GM12878 (cell line): ENCODE data around the gene NHERF2. TPM values are rescaled to one million over a fixed set of nuclear protein-coding genes. Genes with fewer than 3 reads are reported as not detected.

Experiments
- ATAC-seq: fragments of 200-7000 bp; cut with Tn5 transposase; 3 replicates; pipeline ENCODE4 v1.9.1; 2020; ENCODE audit warnings: mild to moderate bottlenecking, moderate library complexity
- BruUV-seq: library from RNA; stranded (reverse); fragments of 400-500 nt; replicated peaks from 2 replicates; lab custom pipeline; 2021; lab: Mats Ljungman, UMichigan
- CTCF ChIA-PET: fragments of 300-600 bp; sonication (Branson Sonifier 250); formaldehyde crosslinking; extraction: SDS; loops from one replicate; lab custom pipeline; 2021; ENCODE audit warnings: inconsistent platforms; lab: Yijun Ruan, JAX
- POLR2A ChIA-PET: fragments of 350-600 bp; formaldehyde crosslinking; extraction: SDS; loops from one replicate; lab custom pipeline; 2021; ENCODE audit warnings: inconsistent platforms; lab: Charles Lee
- RAD21 ChIA-PET: fragments of 300-600 bp; sonication (Branson Sonifier 250); formaldehyde crosslinking; loops from one replicate; lab custom pipeline; 2023; ENCODE audit warnings: antibody characterized with exemption; ENCODE audit not compliant: unreplicated experiment; lab: Charles Lee
- SMC1A ChIA-PET: fragments of 300-600 bp; sonication (Branson Sonifier 250); formaldehyde crosslinking; loops from one replicate; lab custom pipeline; 2023; ENCODE audit not compliant: unreplicated experiment, uncharacterized antibody; lab: Charles Lee
- DNase-seq: peaks from one replicate; pipeline ENCODE4 v3.0.0-alpha.2; 2011; ENCODE audit warnings: low read depth, low spot score
- FAIRE-seq: peaks from 3 replicates; lab custom pipeline; 2011; peaks lifted over from hg19 to GRCh38; lab: Jason Lieb, UNC
- H2AFZ ChIP-seq: 2 replicates; pipeline ENCODE4 v1.6.0; 2011; ENCODE audit warnings: low read depth, low read length, control low read depth; ENCODE audit not compliant: control insufficient read depth
- H3K27ac ChIP-seq: 2 replicates; pipeline ENCODE4 v1.5.1; 2011; ENCODE audit warnings: control low read depth; ENCODE audit not compliant: control insufficient read depth, insufficient read depth
- H3K27me3 ChIP-seq, 2 experiments: replicated peaks in 1 of 2; 2 replicates each; pipeline versions ENCODE4 v1.6.0 to v1.6.1; 2011; ENCODE audit warnings: low read length in 1 of 2; ENCODE audit not compliant: control insufficient read depth in 2 of 2, insufficient read depth in 2 of 2
- H3K36me3 ChIP-seq, 2 experiments: 2 replicates each; pipeline ENCODE4 v1.5.1; 2011; ENCODE audit warnings: low read length in 1 of 2; ENCODE audit not compliant: control insufficient read depth in 2 of 2, insufficient read depth in 2 of 2
- H3K4me1 ChIP-seq: 2 replicates; pipeline ENCODE4 v1.6.1; 2011; ENCODE audit warnings: mild to moderate bottlenecking, low read length, moderate library complexity, mixed read lengths; ENCODE audit not compliant: control insufficient read depth, insufficient read depth
- H3K4me2 ChIP-seq: 2 replicates; pipeline ENCODE4 v1.6.0; 2011; ENCODE audit warnings: control low read depth; ENCODE audit not compliant: control insufficient read depth, insufficient read depth
- H3K4me3 ChIP-seq: fragments of 200-600 bp; sonication (generic); 2 replicates; pipeline ENCODE4 v1.5.1; 2016
- H3K79me2 ChIP-seq: 2 replicates; pipeline ENCODE4 v1.6.0; 2011; ENCODE audit warnings: low read length; ENCODE audit not compliant: control insufficient read depth, insufficient read depth
- H3K9ac ChIP-seq: 2 replicates; pipeline ENCODE4 v1.8.0; 2011; ENCODE audit warnings: low read length, control low read depth, mixed read lengths; ENCODE audit not compliant: control insufficient read depth, insufficient read depth
- H3K9me3 ChIP-seq: replicated peaks from 3 replicates; pipeline ENCODE4 v1.5.1; 2011; ENCODE audit warnings: mild to moderate bottlenecking, low read length; ENCODE audit not compliant: control insufficient read depth, insufficient read depth
- H4K20me1 ChIP-seq: 2 replicates; pipeline ENCODE4 v1.6.0; 2011; ENCODE audit not compliant: control insufficient read depth, insufficient read depth
- E4F1 ChIP-seq: fragments of 450-650 bp; IDR thresholded peaks from 2 replicates; pipeline ENCODE4 v1.6.1; 2018; ENCODE audit warnings: borderline replicate concordance, mild to moderate bottlenecking; ENCODE audit not compliant: partially characterized antibody
- EGR1 ChIP-seq, 2 experiments: IDR thresholded peaks; 1 replicate in 1 of 2; 2 replicates in 1 of 2; pipeline ENCODE4 v1.6.1; 2011 to 2012; ENCODE audit warnings: low read depth in 2 of 2, low read length in 2 of 2, borderline replicate concordance in 1 of 2, mild to moderate bottlenecking in 1 of 2, moderate library complexity in 1 of 2
- FOXM1 ChIP-seq: IDR thresholded peaks from 2 replicates; pipeline ENCODE4 v1.6.1; 2012; ENCODE audit warnings: low read depth, mild to moderate bottlenecking, inconsistent platforms, low read length, moderate library complexity
- HCFC1 ChIP-seq: fragments of 150-350 bp; IDR thresholded peaks from 2 replicates; pipeline ENCODE4 v1.6.1; 2014; ENCODE audit warnings: low read length
- IRF5 ChIP-seq: fragments of 450-650 bp; IDR thresholded peaks from 2 replicates; pipeline ENCODE4 v1.6.1; 2017; ENCODE audit warnings: borderline replicate concordance
- JUNB ChIP-seq: IDR thresholded peaks from 2 replicates; pipeline ENCODE4 v1.6.1; 2016; ENCODE audit warnings: antibody characterized with exemption, mild to moderate bottlenecking
- LARP7 ChIP-seq: fragments of 450-650 bp; IDR thresholded peaks from 2 replicates; pipeline ENCODE4 v1.6.1; 2017; ENCODE audit warnings: mild to moderate bottlenecking
- PML ChIP-seq: IDR thresholded peaks from 2 replicates; pipeline ENCODE4 v1.6.1; 2012; ENCODE audit warnings: low read length, inconsistent platforms
- SMARCA5 ChIP-seq: fragments of 450-650 bp; IDR thresholded peaks from 2 replicates; pipeline ENCODE4 v1.6.1; 2017; ENCODE audit warnings: mild to moderate bottlenecking
- USF2 ChIP-seq: IDR thresholded peaks from 2 replicates; pipeline ENCODE4 v1.6.1; 2011; ENCODE audit warnings: low read depth, low read length, improper control_type of control experiment, borderline replicate concordance
- WGBS: methylation state at CpG from one replicate; pipeline ENCODE4 v1.1.6; 2016; ENCODE audit warnings: low lambda C conversion rate; ENCODE audit not compliant: insufficient replicate concordance, insufficient coverage; ENCODE audit errors: missing lambda C conversion rate; 5-methylcytosine and 5-hydroxymethylcytosine counted together
- in situ Hi-C: fragments of 300-500 bp; cut with MboI; formaldehyde crosslinking; loops from 9 replicates; pipeline ENCODE4 v1.14.3; 2018; ENCODE audit warnings: mixed read lengths
- intact Hi-C: fragments of 100-400 bp; cut with micrococcal nuclease; formaldehyde crosslinking; loops from one replicate; pipeline ENCODE4 v1.14.2; 2022; ENCODE audit not compliant: unreplicated experiment
- polyA plus RNA-seq, 11 experiments: library from polyadenylated mRNA; depleted of rRNA in 4 of 11; unstranded in 6 of 11; stranded (reverse) in 5 of 11; fragments of >200 nt; fragmentation: Nextera tagmentation in 4 of 11; fragmentation: Illumina TruSeq in 1 of 11; extraction: Ambion mirVana in 4 of 11; extraction: Trizol in 1 of 11; gene quantifications; 1 replicate in 1 of 11; 2 replicates in 10 of 11; pipeline versions ENCODE4 v1.2.1 to v1.2.3, GENCODE V29; 2011 to 2016; ENCODE audit warnings: inconsistent platforms in 2 of 11, missing spikeins in 2 of 11, low read depth in 1 of 11
- total RNA-seq, 4 experiments: library from RNA; depleted of rRNA in 3 of 4; stranded (reverse); fragments of >200 nt in 3 of 4; fragmentation: Illumina TruSeq in 1 of 4; extraction: Trizol in 1 of 4; gene quantifications; 2 replicates each; pipeline versions ENCODE4 v1.2.1 to v1.2.3, GENCODE V29; 2013 to 2021

Gene NHERF2
- total and polyA plus RNA-seq, 10 of the 15 experiments (the other 5 are each of a cell fraction or from before 2014, with no cell fraction given), result 0.05 to 0.31 (median 0.08) TPM; not detected in 4

- Histone ChIP-seq H3K9me3 (no peaks in the 10 kb centered on the region), H3K9ac (no peak overlapping the region), H3K4me1 (no peaks in the 10 kb centered on the region), H3K79me2 (no peaks in the 10 kb centered on the region), H3K27me3 (no peaks in the 10 kb centered on the region), H3K27ac (no peak overlapping the region), H2AFZ (no peak overlapping the region), H3K4me2 (no peak overlapping the region), H3K36me3 (peaks cover 0 to under 1% of the 10 kb centered on the region in 2 experiments; a peak in 3 of 4 replicates), H4K20me1 (no peaks in the 10 kb centered on the region), H3K4me3 (no peak overlapping the region)
- TF ChIP-seq FOXM1, result no peak
- no peak for TF ChIP-seq PML
- SMC1A ChIA-PET, result no interaction called here
- CTCF ChIA-PET, result no interaction called here
- no peak for DNase-seq
- in situ Hi-C loops (loop anchor here (10.0 kb wide), 1 partner anchor 63 kb away; the partner anchor contains the start of gene RAB26), intact Hi-C loops (no loop called here)
- RAD21 ChIA-PET, result no interaction called here
- WGBS, result 93% methylated on average over 32 of the region's 35 CpGs
- BruUV-seq, result no TSS peak
- ATAC-seq, result no peak
- FAIRE-seq, result no peak
- POLR2A ChIA-PET, result no interaction called here
Observed at GRCh38 chr16:2081201-2082084, 54.7 kb downstream of the NHERF2 start.

- Histone ChIP-seq H3K4me1 (no peaks in the 10 kb centered on the region), H3K4me3 (no peak overlapping the region), H3K4me2 (no peak overlapping the region), H3K36me3 (peaks cover 0 to 2% of the 10 kb centered on the region in 2 experiments; a peak in 3 of 4 replicates), H4K20me1 (no peaks in the 10 kb centered on the region), H3K27me3 (no peaks in the 10 kb centered on the region), H2AFZ (no peak overlapping the region), H3K79me2 (no peaks in the 10 kb centered on the region), H3K9me3 (no peaks in the 10 kb centered on the region), H3K9ac (no peak overlapping the region), H3K27ac (no peak overlapping the region)
- FAIRE-seq (no peak), ATAC-seq (no peak), DNase-seq (no peak)
- ChIA-PET RAD21 (no interaction called here), CTCF (interaction anchor here (1.1 kb wide), 1 partner anchor 58 kb away, joined by 3 read pairs; no protein-coding TSS in a partner anchor), POLR2A (no interaction called here), SMC1A (no interaction called here)
- in situ Hi-C loops, result loop anchor here (10.0 kb wide), 1 partner anchor 62 kb away; the partner anchor contains the start of gene RAB26
- WGBS, result 91% methylated on average over 32 of the region's 32 CpGs
- intact Hi-C loops, result no loop called here
- BruUV-seq, result no TSS peak
- TF ChIP-seq EGR1 (IDR thresholded peaks at IDR 0.05; ENCODE audit: borderline replicate concordance in 1 of 2, low read depth in 2 of 2, low read length in 2 of 2) (no peak), HCFC1 (no peak), E4F1 (no peak), LARP7 (no peak), USF2 (no peak), SMARCA5 (no peak), IRF5 (no peak), JUNB (no peak)
Observed at GRCh38 chr16:2082171-2082982, 55.7 kb downstream of the NHERF2 start.
